Transverse colon (tissue), 3 donors: Measurements from ENCODE around the gene HAO2.

Source experiments
- CTCF ChIP-seq, 5 experiments: fragments of 200-600 bp in 3 of 5; fragments of 450-650 bp in 2 of 5; sonication (generic) in 3 of 5; IDR thresholded peaks; 1 replicate in 2 of 5; 2 replicates in 3 of 5; pipeline ENCODE4 v1.5.1; 2016 to 2017; ENCODE audit warnings: antibody characterized with exemption in 5 of 5, inconsistent platforms in 3 of 5, mild to moderate bottlenecking in 2 of 5, moderate library complexity in 1 of 5
- EP300 ChIP-seq: sonication (generic); formaldehyde crosslinking; IDR thresholded peaks from one replicate; pipeline ENCODE4 v1.6.1; 2017; ENCODE audit warnings: antibody characterized with exemption, low read depth
- POLR2A ChIP-seq: fragments of 450-650 bp; IDR thresholded peaks from one replicate; pipeline ENCODE4 v1.6.1; 2016; ENCODE audit warnings: antibody characterized with exemption, mild to moderate bottlenecking, moderate library complexity

- no peak for TF ChIP-seq POLR2A
- TF ChIP-seq EP300, result no peak
- no peak for TF ChIP-seq CTCF (IDR thresholded peaks at IDR 0.05)
Measured at GRCh38 chr1:119422631-119423030, 54.0 kb downstream of the HAO2 start.
